Hematopoietic multipotent progenitor cell treated with erythropoietin and hydrocortisone succinate and interleukin-3 and kit ligand, for 6 days (in vitro differentiated cells): Measurements from ENCODE around the gene TMEM269.

Source experiments
- DNase-seq: peaks from one replicate; pipeline ENCODE4 v3.0.0-alpha.2; 2015

The TMEM269 gene

DNA sequence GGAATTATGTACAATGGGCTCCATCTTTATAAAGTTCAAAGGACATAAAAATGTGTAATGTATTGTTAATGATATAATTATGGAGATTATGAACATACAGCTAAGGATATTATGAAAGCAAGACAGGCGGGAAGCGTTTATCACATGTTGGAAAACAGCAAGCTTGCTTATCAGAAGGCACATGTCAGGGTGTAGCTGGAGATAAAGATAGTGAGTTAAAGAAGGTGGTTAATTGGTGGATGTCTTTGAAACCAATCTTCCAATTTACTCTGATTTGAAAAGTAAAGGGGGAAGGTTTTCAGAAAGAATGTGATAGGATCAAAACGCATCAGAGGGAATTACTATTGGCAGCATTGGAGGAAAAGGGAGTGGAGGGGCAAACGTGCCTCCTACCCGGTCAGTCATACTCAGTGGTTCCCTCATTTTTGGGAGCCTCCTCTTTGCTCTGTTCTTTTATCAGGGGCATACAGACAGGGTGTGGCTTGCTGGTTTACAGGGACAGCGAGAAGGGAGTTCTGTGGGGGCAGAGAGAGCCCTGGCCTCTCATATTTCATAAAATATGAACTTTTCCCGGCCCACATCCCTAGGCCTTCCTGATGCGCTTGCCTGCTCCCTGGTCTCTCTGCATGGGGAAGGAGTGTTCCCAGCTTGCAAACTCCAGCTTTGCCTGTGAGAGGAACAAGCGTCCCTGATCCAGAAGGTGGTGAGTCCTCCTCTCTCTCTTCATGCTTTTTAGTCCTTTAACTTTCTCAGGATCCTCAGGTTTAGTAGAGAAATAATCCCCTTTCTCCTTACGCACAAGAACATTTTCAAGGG is 40.5 kb downstream of the TMEM269 start:
- peak; percentile 94 for DNase-seq

DNA sequence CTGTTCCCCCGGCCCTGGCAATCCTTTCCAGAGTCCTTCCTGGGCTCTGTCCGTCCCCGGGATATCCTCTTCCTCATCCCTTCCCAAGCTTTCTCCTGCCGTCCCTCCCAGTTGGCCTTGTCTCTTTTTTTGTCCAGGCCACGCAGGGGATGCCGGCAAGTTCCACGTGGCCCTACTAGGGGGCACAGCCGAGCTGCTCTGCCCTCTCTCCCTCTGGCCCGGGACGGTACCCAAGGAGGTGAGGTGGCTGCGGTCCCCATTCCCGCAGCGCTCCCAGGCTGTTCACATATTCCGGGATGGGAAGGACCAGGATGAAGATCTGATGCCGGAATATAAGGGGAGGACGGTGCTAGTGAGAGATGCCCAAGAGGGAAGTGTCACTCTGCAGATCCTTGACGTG is 45.8 kb downstream of the TMEM269 start:
- no peak for DNase-seq

- DNase-seq: no peak
Measured at GRCh38 chr1:42831273-42831672, 46.5 kb downstream of the TMEM269 start.

- DNase-seq: no peak
Measured at GRCh38 chr1:42832641-42833240, 48.0 kb downstream of the TMEM269 start.

- no peak for DNase-seq
Measured at GRCh38 chr1:42833981-42834380, 49.2 kb downstream of the TMEM269 start.

DNA sequence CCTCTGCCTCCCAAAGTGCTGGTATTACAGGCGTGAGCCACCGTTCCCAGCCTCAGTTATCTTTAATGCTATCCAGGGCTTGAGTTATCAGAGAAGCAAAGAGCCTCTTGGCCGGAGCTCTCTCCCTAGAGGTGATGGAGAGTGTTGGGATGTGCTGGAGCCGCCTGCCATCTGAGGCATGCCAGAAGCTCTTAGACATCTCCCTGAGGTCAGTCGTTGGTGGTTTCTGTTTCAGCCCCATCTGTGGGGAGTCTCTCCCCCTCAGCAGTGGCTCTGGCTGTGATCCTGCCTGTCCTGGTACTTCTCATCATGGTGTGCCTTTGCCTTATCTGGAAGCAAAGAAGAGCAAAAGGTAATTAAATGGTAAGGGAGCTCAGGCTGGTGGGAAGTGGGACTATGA is 50.0 kb downstream of the TMEM269 start:
- no peak for DNase-seq

GRCh38 chr1:42835422-42835821 is 50.6 kb downstream of the TMEM269 start:
- DNase-seq: no peak

DNA sequence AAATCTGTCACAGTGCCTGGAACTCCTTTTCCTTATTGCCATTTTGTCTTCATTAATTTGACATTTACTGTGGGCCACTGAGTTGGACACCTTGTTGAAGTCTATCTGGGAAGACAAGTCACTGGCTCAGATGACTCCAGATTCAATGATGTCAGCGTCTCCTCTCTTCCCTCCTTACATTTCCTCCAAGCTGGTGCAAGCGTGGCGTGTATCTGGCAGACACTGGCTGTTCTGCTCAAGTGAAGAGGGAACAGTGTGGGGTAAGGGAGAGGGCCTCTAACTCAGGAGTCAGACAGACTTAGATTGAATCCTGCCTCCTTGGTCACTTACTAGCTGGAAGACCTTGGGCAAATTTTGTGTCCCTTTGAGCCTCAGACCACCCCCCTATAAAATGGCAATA is 52.9 kb downstream of the TMEM269 start:
- DNase-seq: no peak

DNA sequence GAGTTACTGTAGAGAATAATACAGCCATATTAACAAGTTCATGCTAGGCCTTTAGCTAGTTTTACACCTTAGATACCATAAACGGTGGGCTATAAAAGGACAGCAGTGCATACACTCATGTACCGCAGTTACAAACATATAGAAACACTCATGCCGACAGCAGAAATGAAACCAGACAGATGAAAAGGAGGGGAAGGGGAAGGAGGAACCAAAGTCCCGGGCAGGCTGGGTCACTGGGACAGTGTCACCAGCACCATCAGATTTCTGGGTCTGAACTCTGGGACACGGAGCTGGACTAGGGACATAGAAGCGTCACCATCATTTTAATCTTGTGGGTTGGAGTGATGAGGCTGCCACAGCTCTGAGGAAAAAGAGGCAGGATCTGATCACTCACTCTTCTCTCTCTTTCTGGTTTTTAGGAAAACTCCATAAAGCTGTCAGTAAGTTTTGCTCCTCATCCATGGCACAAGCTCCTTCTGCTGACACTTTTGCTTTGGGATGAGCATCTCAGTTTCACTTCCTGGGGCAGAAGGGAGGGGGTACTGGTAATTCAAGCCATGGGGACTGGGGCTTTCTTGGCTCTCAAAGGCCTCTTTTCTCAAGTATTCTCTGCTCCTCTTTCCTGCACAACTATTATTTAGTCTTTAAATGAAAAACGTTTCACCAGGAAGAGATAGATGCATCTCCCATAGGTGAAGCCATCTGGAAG is 53.8 kb downstream of the TMEM269 start:
- no peak for DNase-seq

GRCh38 chr1:42841010-42841409 is 56.2 kb downstream of the TMEM269 start:
- DNase-seq: no peak

DNA sequence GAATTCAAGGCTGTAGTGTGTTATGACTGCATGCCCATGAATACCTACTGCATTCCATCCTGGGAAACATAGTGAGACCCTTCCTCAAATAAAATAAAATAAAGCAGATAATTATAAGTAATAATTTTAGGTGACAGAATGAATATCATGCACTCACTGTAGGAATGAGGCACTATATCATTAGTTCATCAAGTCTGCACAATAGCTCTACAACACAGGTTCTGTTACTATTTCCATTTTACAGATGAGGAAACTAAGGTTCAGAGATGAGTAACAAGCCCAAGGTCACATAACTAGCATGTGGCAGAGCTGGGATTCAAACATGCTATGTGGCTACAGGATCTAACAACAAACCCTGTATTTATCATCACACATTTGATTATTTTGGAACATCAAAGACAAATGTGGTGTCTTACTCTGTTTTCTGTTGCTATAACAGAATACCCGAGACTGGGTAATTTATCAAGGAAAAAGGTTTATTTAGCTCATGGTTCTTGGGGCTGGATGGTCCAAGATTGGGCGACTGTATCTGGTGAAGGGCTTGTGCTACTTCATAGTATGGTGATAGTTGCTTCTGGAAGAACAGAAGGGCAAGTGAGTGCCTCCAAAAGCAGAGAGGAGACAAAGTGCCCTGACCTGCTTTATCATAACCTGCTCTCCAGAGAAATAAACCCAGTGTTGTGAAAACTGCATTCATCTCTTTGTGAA is 56.8 kb downstream of the TMEM269 start:
- DNase-seq: no peak

DNA sequence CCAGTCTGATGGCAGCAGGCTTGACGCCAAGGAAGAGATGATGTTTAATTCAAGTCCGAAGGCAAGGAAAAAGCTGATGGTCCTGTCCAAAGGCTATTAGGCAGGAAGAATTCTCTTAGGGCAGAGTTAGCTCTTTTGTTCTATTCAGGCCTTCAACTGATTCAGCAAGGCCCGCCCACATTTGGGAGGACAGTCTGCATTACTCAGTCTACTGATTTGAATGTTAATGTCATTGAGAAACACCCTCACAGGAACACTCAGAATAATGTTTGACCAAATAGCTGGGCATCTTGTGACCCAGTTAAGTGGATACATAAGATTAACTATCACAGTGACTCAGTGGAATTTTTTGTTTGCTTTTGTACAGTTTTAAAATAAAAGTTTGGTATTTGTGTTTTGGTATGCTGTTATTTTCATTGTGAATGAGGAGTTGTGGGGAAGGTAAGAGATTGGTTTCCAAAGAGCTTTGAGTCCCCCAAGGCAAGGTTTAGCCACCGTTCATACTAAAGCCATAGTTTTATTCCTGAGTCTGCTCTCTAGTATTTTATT is 59.9 kb downstream of the TMEM269 start:
- peak; percentile 27 for DNase-seq

GRCh38 chr1:42845193-42845592 is 60.4 kb downstream of the TMEM269 start:
- no peak for DNase-seq

- no peak for DNase-seq
Measured at GRCh38 chr1:42845866-42846256, 61.1 kb downstream of the TMEM269 start.

- DNase-seq: peak; percentile 99
Measured at GRCh38 chr1:42846257-42847110, 61.7 kb downstream of the TMEM269 start, which contains the start of gene ZNF691. Gene ZNF691 (plus strand): TSS chr1:42846613. CDS start chr1:42849659, 3,046 bp downstream.

DNA sequence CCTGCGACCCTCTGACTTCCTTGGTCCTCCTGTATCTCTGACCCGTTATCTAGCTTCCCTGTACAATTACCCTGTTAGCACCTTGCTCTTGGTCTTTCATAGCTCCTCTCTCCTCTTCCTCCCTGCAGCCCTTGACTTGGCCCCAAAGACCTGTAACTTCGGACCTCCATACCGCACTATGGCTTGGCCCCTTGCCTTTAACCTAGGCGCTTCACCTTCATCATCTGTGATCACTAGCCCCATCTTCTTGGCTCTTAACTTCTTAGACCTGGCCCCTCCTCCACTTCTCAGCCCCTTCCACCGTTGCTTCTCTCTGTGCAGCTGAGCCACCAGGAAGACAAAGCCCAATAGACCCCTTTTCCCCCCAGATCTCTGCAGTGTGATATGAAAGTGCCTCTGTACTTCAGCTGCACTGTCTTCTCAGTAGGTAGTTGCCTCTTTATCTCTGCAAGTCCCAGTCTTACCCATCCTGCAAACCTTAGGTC is 62.4 kb downstream of the TMEM269 start:
- no peak for DNase-seq

GRCh38 chr1:42847721-42848460 is 63.1 kb downstream of the TMEM269 start:
- no peak for DNase-seq

- no peak for DNase-seq
Measured at GRCh38 chr1:42848823-42849537, 64.2 kb downstream of the TMEM269 start.

- DNase-seq: no peak
Measured at GRCh38 chr1:42849944-42850343, 65.2 kb downstream of the TMEM269 start.
